Spleen (tissue), 7 donors: ENCODE measurements around the gene KNG1.

Experiments used
- CTCF ChIP-seq, 11 experiments: fragments of 200-600 bp in 7 of 11; fragments of 450-650 bp in 4 of 11; sonication (generic) in 4 of 11; IDR thresholded peaks in 8 of 11; conservative IDR thresholded peaks in 3 of 11; 1 replicate in 7 of 11; 2 replicates in 4 of 11; pipeline versions ENCODE4 v1.4.0 to v1.8.0; 2016 to 2021; ENCODE audit warnings: antibody characterized with exemption in 11 of 11, inconsistent platforms in 4 of 11, mild to moderate bottlenecking in 1 of 11
- POLR2AphosphoS5 ChIP-seq, 3 donors: sonication (generic); formaldehyde crosslinking; IDR thresholded peaks; one replicate each; pipeline ENCODE4 v1.5.1; 2017; ENCODE audit warnings: antibody characterized with exemption in 3 of 3
- donor health status: DM: no; HTN: no; CAD: no; lungs with moderate emphysema.
- donor health status: DM: no; HTN: no; CAD: no.
- donor health status: DM: no; HTN: no; CAD: no.

DNA sequence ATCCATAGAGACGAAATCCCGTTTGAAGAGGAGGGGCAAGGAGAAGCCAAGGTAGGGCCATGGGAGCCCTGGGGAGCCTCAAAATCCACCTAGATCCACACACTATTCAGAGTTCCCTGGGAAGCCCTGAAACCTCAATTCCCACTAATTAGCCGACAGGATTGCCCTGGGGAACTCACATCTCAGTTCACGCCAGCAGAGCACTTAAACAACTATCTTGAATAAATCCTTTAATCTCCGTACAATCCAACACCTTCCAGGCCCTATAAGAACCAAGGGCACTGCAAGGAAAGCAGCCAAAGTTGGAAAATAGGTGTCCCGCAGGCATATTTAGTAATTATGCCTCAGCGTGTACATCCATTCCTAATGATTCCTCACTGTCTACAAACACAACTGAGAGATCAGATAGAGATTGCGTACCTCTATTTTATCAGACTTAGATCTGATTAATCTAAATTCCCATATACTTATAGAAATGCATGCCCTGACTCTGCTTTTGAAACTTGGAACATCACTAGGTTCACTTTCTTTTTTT is 40.6 kb downstream of the KNG1 start:
- TF ChIP-seq CTCF (IDR thresholded peaks at IDR 0.05 in 8 of 11, conservative IDR thresholded peaks at IDR 0.05 in 3 of 11) (no peak), POLR2AphosphoS5 (IDR thresholded peaks at IDR 0.05) (no peak)
